ENCODE measurements around the gene SMIM22.

SMIM22 gene

GRCh38 chr16:4797805-4798252 lies 2.7 kb downstream of the SMIM22 start:
- DNase-seq, result no peak

- no peak for DNase-seq
Observed at GRCh38 chr16:4798456-4798855, 3.3 kb downstream of the SMIM22 start.

DNA sequence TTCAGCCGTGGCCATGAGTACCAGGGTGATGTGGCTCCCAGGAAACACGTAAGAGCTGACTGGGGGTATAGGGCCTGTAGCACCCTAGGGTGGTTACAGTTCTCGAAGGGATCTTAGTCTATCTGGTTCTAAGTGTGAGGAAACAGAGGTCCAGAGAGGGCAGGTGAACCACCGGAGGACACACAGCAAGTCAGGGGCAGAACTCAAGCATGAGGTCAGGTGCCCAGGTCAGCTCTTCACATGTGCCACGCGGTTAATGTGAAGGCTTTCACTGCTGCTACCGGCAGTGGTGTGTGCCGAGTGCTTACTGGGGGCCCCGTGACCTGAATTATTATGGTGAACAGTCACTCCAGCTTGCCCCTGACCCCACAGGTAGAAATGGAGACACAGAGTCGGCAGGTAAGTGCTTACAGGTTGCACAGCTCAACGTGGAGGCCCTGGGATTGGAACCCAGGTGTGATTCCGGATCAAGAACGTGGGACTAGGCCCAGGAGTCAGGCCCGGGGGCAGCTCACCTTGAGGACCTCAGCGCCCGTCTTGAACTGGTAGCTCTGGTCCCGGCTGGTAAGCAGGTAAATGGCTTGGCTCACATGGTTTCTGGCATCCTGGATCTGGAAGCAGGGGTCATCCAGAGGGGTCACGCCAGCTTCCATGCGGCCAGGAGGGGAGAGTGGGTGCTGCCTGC lies 4.1 kb downstream of the SMIM22 start:
- no peak for DNase-seq

GRCh38 chr16:4800290-4801041 lies 5.3 kb downstream of the SMIM22 start:
- DNase-seq, result peak; percentile 44

DNA sequence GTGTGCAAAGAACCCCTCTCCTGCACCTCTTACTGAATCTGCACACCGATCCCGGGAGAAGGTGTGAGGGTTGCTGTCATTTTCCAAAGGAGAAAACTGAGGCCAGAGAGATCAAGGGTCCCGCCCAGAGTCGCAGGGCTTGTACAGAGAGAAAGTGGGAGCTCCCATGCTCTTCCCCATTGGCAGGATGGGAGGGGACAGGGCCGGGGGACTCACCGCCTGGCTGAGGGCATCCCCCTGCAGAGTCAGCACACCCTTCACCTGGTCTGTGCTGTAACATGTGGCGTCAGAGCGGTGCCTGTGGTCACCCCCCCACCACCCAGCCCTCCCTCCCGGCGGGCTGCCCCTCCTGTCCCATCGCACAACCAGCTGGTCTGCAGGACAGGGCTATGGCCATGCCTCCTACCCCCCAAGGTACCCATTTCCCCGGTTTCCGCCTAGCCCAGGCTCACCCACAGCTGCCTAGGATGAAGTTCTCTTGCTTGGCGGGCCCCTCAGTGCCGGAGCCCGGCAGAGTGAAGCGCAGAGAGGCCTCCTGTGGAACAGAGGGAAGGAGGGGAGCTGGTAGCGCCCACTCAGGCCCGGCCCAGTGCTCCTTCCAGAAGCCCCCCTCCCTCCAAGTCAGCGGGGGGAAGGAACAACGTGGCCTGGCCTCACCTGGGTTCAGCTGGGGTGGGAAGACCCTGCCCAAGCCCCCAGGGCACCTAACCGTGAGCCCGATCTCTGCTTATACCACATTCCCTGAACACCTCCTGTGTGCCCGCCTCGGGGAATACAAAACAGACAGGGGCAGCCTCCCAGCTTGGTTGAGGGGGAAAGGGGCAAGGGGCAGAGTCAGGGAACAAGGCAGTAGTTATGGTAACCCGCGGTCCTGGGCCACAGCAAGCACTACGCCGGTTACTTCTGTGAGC lies 6.1 kb downstream of the SMIM22 start:
- no peak for DNase-seq

DNA sequence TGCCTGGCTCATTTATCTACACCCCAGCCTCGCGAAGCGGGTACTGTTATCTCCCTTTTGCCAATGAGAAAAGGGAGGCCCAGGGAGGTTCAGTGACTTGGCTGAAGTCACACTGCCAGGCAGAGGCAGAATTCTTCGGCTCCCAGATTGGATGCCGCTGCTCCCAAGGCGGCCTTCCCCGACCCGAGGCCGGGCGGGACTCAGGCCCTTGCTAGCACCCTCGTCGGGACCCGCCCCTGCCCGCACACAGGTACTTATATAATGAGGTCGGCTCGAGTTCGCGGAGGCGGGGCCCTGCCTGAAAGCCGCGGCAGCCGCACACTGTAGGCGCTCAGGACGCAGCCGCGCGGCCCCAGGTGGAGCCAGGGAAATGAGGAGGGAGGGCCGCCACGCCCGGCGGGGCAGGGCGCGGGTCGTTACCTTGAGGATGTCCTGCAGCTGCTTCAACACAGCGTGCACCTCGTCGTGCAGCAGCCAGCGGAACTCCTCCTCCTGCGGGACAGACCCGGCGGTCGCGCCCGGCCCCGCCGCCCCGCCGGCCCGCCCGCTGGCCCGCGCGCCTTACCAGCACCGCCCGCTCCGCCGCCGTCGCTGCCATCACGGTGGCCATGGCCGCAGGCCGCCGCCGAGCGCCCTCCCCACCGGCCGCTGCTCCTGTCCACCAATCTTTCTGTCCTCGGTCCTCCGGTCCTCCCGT lies 6.9 kb downstream of the SMIM22 start, which contains the start of gene ROGDI:
ROGDI (minus strand) TSS at position 672 of the 697 bp plus-strand sequence; CDS start at position 610, 62 bp downstream.
- DNase-seq, result peak; percentile 94

GRCh38 chr16:4802659-4803287 lies 7.6 kb downstream of the SMIM22 start:
- DNase-seq, result peak; percentile 99

DNA sequence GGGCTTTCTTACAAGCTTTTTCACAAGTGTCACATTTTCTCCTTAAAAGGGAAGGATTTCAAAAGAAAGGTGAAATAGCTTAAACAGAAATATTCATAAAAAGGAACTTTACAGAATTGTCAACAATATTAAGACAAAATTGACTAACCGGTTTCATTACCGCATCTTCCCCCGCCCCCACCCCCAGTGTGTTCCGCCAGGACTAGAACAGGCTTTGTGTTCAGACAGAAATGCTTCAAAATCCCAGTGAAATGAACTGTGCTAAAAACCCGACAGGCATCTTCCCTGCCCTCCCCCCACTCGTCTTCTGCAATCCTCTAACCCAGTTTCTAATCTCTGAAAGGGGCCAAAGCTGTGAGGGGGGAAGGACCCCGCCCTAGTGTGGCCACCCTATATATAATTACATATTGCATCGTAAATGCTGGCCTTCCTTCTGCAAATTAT lies 8.3 kb downstream of the SMIM22 start:
- DNase-seq, result no peak

DNA sequence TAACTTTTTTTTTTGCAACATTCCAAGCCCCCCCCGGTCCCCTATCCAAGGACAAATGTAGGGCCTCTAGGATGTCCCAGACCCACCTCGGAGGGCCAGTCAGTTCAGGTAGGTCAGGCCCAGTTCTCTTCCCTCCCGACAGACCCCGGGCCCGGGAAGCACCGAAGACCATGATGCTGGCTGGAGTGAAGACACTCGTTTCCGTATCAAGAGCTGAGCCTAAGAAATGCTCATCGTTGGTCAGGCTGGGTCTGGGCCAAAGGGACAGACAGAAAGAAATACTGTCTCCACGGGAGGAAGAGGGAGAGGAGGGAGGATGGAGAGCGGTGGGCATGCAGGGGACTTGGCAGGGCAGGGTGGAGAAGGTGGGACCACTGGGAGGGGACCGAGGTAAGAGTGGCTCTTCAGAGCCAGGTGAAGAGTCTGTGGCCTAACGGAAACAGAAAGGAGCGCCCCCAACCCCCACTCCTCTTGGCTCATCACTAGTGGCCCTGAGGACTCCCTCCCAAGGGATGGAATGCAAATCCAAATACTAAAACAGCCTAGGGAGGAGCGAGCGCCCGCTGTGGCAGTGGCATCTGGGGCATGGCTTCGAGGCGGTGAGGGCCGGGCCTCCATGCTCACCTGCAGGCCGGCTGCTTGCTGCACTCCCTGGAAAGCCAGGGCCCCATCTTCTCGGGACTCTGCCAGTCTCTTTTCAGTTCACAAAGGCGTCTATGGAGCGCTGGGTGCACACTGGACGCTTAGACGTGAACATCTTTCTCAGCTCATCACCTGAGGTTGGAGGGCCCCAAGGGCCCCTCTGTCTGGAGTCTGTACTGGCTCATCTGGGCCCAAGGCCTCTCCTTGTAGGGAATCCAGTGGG lies 9.0 kb downstream of the SMIM22 start:
- no peak for DNase-seq

DNA sequence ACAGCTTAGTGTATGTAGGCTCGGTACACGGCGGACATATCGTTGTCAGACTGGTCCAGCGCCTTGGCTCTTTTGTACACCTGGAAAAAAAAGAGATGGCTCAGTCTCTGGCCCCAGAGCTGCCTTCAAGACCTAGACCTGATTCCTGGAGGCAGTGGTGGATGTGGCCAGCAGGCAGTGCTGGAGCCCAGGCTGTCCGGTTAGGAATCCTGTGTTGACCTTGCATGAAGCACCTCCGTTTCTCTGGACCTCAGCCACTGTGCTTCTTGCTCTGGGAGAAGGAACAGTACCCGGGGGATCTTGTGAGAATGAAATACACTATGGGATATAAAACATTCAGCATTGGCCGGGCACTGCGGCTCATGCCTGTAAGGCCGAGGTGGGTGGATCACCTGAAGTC lies 10.1 kb downstream of the SMIM22 start:
- no peak for DNase-seq

GRCh38 chr16:4806280-4806679 lies 11.1 kb downstream of the SMIM22 start:
- DNase-seq, result no peak

- no peak for DNase-seq
Observed at GRCh38 chr16:4811242-4811641, 16.1 kb downstream of the SMIM22 start.

DNA sequence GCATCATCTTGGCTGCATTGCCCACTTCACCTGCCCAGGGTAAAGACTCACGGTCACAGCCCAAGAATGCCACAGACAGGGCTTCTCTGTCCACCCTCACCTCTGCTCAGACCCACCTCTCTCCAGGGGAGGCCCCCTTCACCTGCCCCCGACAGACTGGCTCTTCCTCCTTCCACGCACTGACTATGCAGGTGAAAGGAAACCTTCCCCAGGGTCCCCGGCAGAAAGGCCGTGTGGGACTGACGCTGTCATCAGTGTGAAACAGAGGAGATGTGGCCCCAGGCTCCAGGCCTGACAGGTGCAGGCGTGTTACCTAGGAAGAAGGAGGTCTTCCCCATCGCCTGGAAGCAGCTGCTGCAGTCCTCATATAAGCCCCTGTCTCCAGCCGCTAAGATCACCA lies 16.6 kb downstream of the SMIM22 start:
- no peak for DNase-seq

- no peak for DNase-seq
Observed at GRCh38 chr16:4813251-4814003, 18.3 kb downstream of the SMIM22 start.

DNA sequence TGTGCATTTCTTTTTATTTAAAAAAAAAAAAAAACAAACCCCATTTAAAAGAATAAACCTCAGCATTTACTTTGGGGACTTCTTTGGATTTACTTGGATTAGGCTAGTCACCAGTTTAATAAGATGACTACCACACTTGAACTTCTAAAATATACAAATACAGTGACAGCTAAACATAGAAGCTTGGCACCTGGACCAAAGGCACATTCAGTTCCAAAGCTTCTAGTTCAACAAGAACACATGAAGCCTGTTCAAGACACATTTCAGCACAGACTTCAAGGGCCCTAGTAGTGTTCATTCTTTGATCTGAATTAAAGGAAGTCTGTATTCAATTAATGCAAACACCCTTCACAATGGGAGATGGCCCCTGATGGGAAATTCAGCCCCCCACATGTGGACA lies 18.9 kb downstream of the SMIM22 start:
- DNase-seq, result no peak

DNA sequence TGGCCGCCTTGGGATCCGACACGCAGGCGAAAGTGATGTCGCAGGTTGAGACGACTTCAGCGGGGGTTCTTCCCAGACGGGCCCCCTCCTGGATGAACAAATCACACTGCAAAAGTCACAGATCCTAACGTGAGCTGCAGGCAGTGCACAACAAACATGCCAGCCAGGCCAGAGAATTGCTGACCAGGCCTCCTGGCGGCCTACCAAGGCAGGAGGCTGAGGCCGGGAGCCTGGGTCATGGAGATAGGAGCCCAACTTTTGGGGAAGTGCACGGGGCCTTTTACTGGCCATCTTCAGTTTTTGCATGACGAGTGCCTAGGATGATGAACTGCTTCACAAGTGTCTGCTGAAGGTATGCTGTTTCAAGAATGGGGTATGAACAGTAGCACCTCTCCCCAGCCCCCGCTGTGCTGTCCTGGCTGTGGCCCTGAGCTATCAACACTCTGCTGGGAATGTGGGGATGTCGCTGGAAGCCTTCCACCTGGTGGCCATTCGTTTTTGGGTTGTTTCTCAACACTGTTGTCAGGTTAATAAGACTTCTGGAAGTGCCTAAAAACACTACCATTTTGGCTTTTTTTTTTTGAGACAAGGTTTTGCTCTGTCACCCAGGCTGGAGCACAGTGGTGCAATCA lies 19.5 kb downstream of the SMIM22 start:
- DNase-seq, result no peak

- DNase-seq, result no peak
Observed at GRCh38 chr16:4820652-4821051, 25.5 kb downstream of the SMIM22 start.

DNA sequence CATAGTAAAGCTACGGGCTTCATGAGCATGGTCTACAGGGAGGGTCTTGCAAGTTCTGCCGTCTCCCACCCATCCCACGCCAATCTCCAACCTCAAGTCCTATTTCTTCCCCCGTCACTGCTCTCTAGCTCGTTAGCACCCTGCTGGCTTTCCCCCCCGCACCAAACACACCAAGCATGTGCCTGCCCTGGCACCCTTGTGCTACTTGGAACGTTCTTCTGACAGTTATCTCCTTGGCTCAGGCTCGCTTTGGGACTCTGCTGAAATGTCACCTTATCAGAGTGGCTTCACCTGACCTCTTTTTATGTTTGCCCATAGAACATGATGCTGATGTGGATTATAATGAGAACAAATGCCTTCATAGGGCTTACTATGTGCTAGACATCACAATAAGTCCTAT lies 30.0 kb downstream of the SMIM22 start:
- no peak for DNase-seq

DNA sequence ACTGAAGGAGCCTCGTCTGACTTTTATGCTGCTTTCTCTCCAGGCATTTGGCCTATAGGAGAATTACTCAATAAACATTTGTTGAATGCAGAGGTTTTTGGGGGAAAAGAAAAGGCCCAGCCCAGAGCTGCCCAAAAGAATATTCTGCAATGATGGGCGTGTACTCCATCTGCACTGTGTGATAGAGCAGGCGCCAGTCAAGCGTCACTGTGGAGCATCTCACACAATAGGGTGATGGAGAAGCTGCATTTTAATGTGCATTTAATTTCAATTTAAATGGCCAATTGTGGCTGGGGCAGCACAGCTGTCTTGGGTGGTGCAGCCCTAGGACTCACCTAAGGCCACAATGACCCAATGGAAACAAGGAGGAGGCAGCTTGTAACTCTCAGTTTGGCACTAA lies 31.4 kb downstream of the SMIM22 start:
- DNase-seq, result no peak

GRCh38 chr16:4826980-4827379 lies 31.8 kb downstream of the SMIM22 start:
- DNase-seq, result no peak
